ENCODE data around the gene TRAF1. TPM values are rescaled to one million over a fixed set of nuclear protein-coding genes. Genes with fewer than 3 reads are reported as not detected.
A peak's percentile ranks its signal among the peaks of the same experiment; 100 is the strongest.

TRAF1 gene
- total and polyA plus RNA-seq, 4 experiments from 2014 or later = 7.8 to 181 (median 94.3) TPM

- H3K27ac Mint-ChIP-seq = peak overlapping the region in 5 of 7 donors; percentile 61 to 88 (median 72)
- H3K9me3 Mint-ChIP-seq = no peaks in the 10 kb centered on the region
- Histone ChIP-seq H3K36me3 (ENCODE audit: insufficient read depth, low read length) (no peaks in the 10 kb centered on the region), H3K27me3 (ENCODE audit: insufficient read depth, low read length) (no peaks in the 10 kb centered on the region), H3K4me1 (ENCODE audit: insufficient read depth, low read length) (peaks cover 67% of the 10 kb centered on the region), H3K9me3 (ENCODE audit: control insufficient read depth in 1 of 2, low read length in 2 of 2) (no peaks in the 10 kb centered on the region), H3K4me3 (ENCODE audit: low read length in 2 of 2) (no peak overlapping the region), H3K27ac (ENCODE audit: low read depth, low read length) (no peak overlapping the region)
- ChIA-PET POLR2A (ENCODE audit: partially characterized antibody) (interaction anchor here (1.3 to 74.5 kb wide), 3 partner anchors 9 to 40 kb away, joined by 6 to 5577 read pairs (median 5577); partner anchors contain the start of genes PHF19, PSMD5 and TRAF1), CTCF (ENCODE audit: partially characterized antibody) (interaction anchor here (0.9 to 3.1 kb wide), 10 partner anchors 8 to 98 kb away, joined by 3 to 16 read pairs (median 4); no protein-coding TSS in a partner anchor)
- no peaks in the 10 kb centered on the region for H3K36me3 Mint-ChIP-seq
- no peak for DNase-seq
- H3K4me3 Mint-ChIP-seq = peak overlapping the region in 6 of 8 donors; percentile 26 to 65 (median 60)
- intact Hi-C loops (cut with micrococcal nuclease) = no loop called here
- H3K4me1 Mint-ChIP-seq = peaks cover 41 to 77% (median 57%) of the 10 kb centered on the region in 4 donors
- no peaks in the 10 kb centered on the region for H3K27me3 Mint-ChIP-seq
Observed at GRCh38 chr9:120883608-120883996, 43.0 kb downstream of the TRAF1 start.

- no peak overlapping the region for H3K4me3 ChIP-seq (ENCODE audit: low read length in 2 of 2)
- H3K9me3 ChIP-seq (ENCODE audit: control insufficient read depth in 1 of 2, low read length in 2 of 2) = no peaks in the 10 kb centered on the region
- Mint-ChIP-seq H3K27ac (peak overlapping the region; percentile 69 to 88 (median 77)), H3K9me3 (no peaks in the 10 kb centered on the region), H3K4me1 (peaks cover 43 to 77% (median 59%) of the 10 kb centered on the region in 4 donors), H3K4me3 (peak overlapping the region in 7 of 8 donors; percentile 36 to 81 (median 63)), H3K36me3 (no peaks in the 10 kb centered on the region), H3K27me3 (no peaks in the 10 kb centered on the region)
- H3K27me3 ChIP-seq (ENCODE audit: insufficient read depth, low read length) = no peaks in the 10 kb centered on the region
- ChIA-PET POLR2A (ENCODE audit: partially characterized antibody) (interaction anchor here (1.3 to 74.5 kb wide), 3 partner anchors 10 to 40 kb away, joined by 6 to 5577 read pairs (median 5577); partner anchors contain the start of genes PHF19, PSMD5 and TRAF1), CTCF (ENCODE audit: partially characterized antibody) (interaction anchor here (0.9 to 2.8 kb wide), 9 partner anchors 9 to 98 kb away, joined by 3 to 16 read pairs (median 4); no protein-coding TSS in a partner anchor)
- intact Hi-C loops (cut with micrococcal nuclease) = no loop called here
- no peaks in the 10 kb centered on the region for H3K36me3 ChIP-seq (ENCODE audit: insufficient read depth, low read length)
- peaks cover 67% of the 10 kb centered on the region for H3K4me1 ChIP-seq (ENCODE audit: insufficient read depth, low read length)
- peak in 3 of 5 donors; percentile 42 to 45 (median 44) for DNase-seq
- no peak overlapping the region for H3K27ac ChIP-seq (ENCODE audit: low read depth, low read length)
Observed at GRCh38 chr9:120882935-120883607, 43.5 kb downstream of the TRAF1 start.

GRCh38 chr9:120879446-120879845 lies 47.1 kb downstream of the TRAF1 start:
- intact Hi-C loops (cut with micrococcal nuclease) = loop anchor here (1.0 to 5.0 kb wide), 2 partner anchors 11 to 103 kb away; no protein-coding TSS in a partner anchor
- CTCF ChIA-PET (ENCODE audit: partially characterized antibody) = interaction anchor here (0.6 to 16.8 kb wide), 7 partner anchors 11 to 101 kb away, joined by 3 to 254 read pairs (median 4); no protein-coding TSS in a partner anchor
- peak in 2 of 5 donors; percentile 38 to 42 for DNase-seq
- Mint-ChIP-seq H3K9me3 (no peaks in the 10 kb centered on the region), H3K36me3 (peaks cover 0 to 14% of the 10 kb centered on the region in 2 donors), H3K27ac (peak overlapping the region; percentile 86 to 99 (median 97)), H3K27me3 (no peaks in the 10 kb centered on the region), H3K4me3 (peak overlapping the region; percentile 88 to 99 (median 96)), H3K4me1 (peaks cover 57 to 85% (median 71%) of the 10 kb centered on the region in 4 donors)
- peaks cover 86% of the 10 kb centered on the region for H3K4me1 ChIP-seq (ENCODE audit: insufficient read depth, low read length)
- POLR2A ChIA-PET (ENCODE audit: partially characterized antibody) = interaction anchor here (1.3 to 74.5 kb wide), 5 partner anchors 10 to 36 kb away, joined by 4 to 5577 read pairs (median 21); partner anchors contain the start of genes PSMD5 and TRAF1
- H3K4me3 ChIP-seq (ENCODE audit: low read length in 2 of 2) = no peak overlapping the region
- peaks cover 6% of the 10 kb centered on the region for H3K36me3 ChIP-seq (ENCODE audit: insufficient read depth, low read length)
- H3K9me3 ChIP-seq (ENCODE audit: control insufficient read depth in 1 of 2, low read length in 2 of 2) = no peaks in the 10 kb centered on the region
- peak overlapping the region; percentile 76 for H3K27ac ChIP-seq (ENCODE audit: low read depth, low read length)
- H3K27me3 ChIP-seq (ENCODE audit: insufficient read depth, low read length) = no peaks in the 10 kb centered on the region

DNA sequence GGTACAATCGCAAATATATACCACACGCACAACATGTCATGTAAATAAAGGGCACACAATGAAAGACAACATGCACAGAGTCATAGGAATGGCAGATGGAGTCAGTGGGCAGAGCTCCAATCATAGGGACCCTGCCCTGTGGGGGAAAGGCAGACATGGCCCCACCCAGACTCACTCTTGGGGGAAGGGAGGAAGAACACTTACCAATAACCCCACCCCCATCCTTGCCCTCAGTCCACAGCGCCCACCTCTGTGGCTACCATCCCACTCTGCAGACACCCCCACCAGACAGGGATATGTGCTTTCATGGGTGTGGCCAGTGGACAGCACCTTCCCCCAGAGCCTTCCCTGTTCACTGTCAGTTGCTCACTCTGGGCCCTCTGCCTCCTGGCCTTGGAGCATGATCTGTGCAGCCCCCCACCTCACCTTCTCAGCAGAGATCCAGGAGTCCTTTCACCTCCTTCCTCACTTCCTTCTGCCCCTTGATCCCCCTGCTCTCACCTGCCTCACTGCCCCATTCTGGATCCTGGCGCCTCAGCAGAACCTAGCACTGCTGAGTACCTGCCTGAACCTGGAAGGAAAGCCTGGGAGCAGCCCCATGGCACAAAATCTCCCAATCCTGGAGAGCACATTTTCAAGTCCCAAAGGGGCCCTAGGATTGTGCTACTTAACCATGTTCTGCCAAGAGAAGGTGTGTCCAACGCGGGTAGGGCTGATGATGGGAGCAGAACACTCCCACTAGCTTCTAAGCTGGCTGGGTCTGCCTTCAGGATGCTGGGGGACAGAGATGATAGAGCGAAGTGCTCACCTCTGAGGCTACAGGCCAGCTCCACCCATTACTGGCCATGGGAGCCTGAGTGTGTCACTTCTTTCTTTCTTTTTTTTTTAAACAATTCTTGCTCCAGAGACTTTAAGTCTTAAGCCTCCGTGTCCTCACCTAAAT lies 48.1 kb downstream of the TRAF1 start:
- H3K9me3 Mint-ChIP-seq = no peaks in the 10 kb centered on the region
- Histone ChIP-seq H3K4me3 (ENCODE audit: low read length in 2 of 2) (peak overlapping the region; percentile 40 to 77), H3K9me3 (ENCODE audit: control insufficient read depth in 1 of 2, low read length in 2 of 2) (no peaks in the 10 kb centered on the region), H3K27ac (ENCODE audit: low read depth, low read length) (peak overlapping the region; percentile 76), H3K4me1 (ENCODE audit: insufficient read depth, low read length) (peaks cover 87% of the 10 kb centered on the region), H3K36me3 (ENCODE audit: insufficient read depth, low read length) (peaks cover 15% of the 10 kb centered on the region), H3K27me3 (ENCODE audit: insufficient read depth, low read length) (no peaks in the 10 kb centered on the region)
- H3K27me3 Mint-ChIP-seq = no peaks in the 10 kb centered on the region
- POLR2A ChIA-PET (ENCODE audit: partially characterized antibody) = interaction anchor here (0.9 to 74.5 kb wide), 9 partner anchors 9 to 194 kb away, joined by 3 to 5577 read pairs (median 6); partner anchors contain the start of genes FBXW2, PSMD5 and TRAF1
- peak in 1 of 5 donors; percentile 29 for DNase-seq
- intact Hi-C loops (cut with micrococcal nuclease) = loop anchor here (1.0 to 5.0 kb wide), 2 partner anchors 12 to 104 kb away; no protein-coding TSS in a partner anchor
- H3K4me3 Mint-ChIP-seq = peak overlapping the region; percentile 88 to 99 (median 96)
- CTCF ChIA-PET (ENCODE audit: partially characterized antibody) = interaction anchor here (0.6 to 16.8 kb wide), 9 partner anchors 12 to 102 kb away, joined by 3 to 254 read pairs (median 4); no protein-coding TSS in a partner anchor
- H3K36me3 Mint-ChIP-seq = peaks cover 6 to 24% of the 10 kb centered on the region in 2 donors
- H3K4me1 Mint-ChIP-seq = peaks cover 60 to 85% (median 74%) of the 10 kb centered on the region in 4 donors
- H3K27ac Mint-ChIP-seq = peak overlapping the region; percentile 86 to 99 (median 97)

- Mint-ChIP-seq H3K9me3 (no peaks in the 10 kb centered on the region), H3K4me3 (peak overlapping the region; percentile 88 to 99 (median 96)), H3K27me3 (no peaks in the 10 kb centered on the region), H3K4me1 (peaks cover 62 to 86% (median 75%) of the 10 kb centered on the region in 4 donors), H3K36me3 (peaks cover 14 to 33% of the 10 kb centered on the region in 2 donors), H3K27ac (peak overlapping the region; percentile 86 to 99 (median 97))
- intact Hi-C loops (cut with micrococcal nuclease) = loop anchor here (2.0 to 5.0 kb wide), 3 partner anchors 35 to 183 kb away; partner anchors contain the start of gene PSMD5
- Histone ChIP-seq H3K36me3 (ENCODE audit: insufficient read depth, low read length) (peaks cover 15% of the 10 kb centered on the region), H3K4me1 (ENCODE audit: insufficient read depth, low read length) (peaks cover 86% of the 10 kb centered on the region), H3K27me3 (ENCODE audit: insufficient read depth, low read length) (no peaks in the 10 kb centered on the region), H3K4me3 (ENCODE audit: low read length in 2 of 2) (peak overlapping the region; percentile 40 to 77), H3K9me3 (ENCODE audit: control insufficient read depth in 1 of 2, low read length in 2 of 2) (no peaks in the 10 kb centered on the region), H3K27ac (ENCODE audit: low read depth, low read length) (peak overlapping the region; percentile 76)
- ChIA-PET POLR2A (ENCODE audit: partially characterized antibody) (interaction anchor here (1.2 to 74.5 kb wide), 5 partner anchors 9 to 195 kb away, joined by 3 to 5577 read pairs (median 13); partner anchors contain the start of genes PSMD5 and TRAF1), CTCF (ENCODE audit: partially characterized antibody) (interaction anchor here (0.8 to 16.8 kb wide), 5 partner anchors 9 to 57 kb away, joined by 3 to 254 read pairs (median 4); no protein-coding TSS in a partner anchor)
- peak; percentile 60 to 69 (median 63) for DNase-seq
Observed at GRCh38 chr9:120877276-120878034, 49.1 kb downstream of the TRAF1 start.
